ENCODE measurements around the gene CDIPT. TPM values are rescaled to one million over a fixed set of nuclear protein-coding genes. Genes with fewer than 3 reads are reported as not detected.

CDIPT gene
- total RNA-seq, 2 experiments from 2014 or later = 43.5 to 52.4 TPM

DNA sequence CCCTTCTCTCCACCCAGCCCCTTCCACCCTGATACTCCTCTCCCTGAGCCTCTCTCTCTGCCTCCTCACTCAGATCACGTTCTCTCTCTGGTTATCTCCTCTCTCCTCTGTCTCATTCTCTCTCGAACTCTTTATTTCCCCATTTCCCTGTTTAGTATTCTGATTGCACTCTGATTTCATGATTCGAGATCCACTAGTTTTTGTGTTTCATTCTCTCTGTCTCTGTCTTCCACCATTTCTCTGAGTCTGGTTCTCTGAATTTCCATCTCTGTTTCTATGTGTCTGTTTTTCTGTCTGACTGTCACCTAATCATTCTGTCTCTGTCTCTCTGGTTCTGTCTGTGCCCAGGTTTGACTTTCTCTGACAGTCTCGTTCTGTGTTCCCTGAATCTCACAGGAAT, 34.3 kb upstream of the CDIPT start:
- H3K4me2 ChIP-seq (ENCODE audit: low read length) = no peak overlapping the region
- ChIA-PET CTCF (ENCODE audit: unreplicated experiment) (no interaction called here), POLR2A (no interaction called here)

DNA sequence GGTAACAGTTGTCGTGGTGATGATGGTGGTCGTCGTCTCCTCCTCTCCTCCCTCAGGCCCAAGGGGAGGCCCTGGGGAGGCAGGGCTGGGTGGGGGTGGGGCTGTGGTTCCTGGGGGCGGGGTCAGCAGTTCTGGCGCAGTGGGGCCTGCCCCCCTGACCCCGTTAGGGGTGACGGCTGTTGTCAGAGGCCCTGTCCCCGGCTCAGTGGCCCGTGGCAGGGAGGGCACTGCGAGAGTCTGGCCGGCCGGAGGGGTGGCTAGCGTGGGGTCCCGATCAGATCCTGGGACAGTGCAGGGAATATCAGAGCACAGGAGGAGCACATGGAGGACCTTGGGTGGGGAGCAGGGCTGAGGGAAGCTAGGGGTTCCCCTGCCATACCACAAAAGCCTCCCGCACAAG, 33.8 kb upstream of the CDIPT start:
- no peak for DNase-seq (ENCODE audit: low spot score)

More for the DNA sequence above, 34.3 kb upstream of the CDIPT start:
- TF ChIP-seq, protein P1, sequence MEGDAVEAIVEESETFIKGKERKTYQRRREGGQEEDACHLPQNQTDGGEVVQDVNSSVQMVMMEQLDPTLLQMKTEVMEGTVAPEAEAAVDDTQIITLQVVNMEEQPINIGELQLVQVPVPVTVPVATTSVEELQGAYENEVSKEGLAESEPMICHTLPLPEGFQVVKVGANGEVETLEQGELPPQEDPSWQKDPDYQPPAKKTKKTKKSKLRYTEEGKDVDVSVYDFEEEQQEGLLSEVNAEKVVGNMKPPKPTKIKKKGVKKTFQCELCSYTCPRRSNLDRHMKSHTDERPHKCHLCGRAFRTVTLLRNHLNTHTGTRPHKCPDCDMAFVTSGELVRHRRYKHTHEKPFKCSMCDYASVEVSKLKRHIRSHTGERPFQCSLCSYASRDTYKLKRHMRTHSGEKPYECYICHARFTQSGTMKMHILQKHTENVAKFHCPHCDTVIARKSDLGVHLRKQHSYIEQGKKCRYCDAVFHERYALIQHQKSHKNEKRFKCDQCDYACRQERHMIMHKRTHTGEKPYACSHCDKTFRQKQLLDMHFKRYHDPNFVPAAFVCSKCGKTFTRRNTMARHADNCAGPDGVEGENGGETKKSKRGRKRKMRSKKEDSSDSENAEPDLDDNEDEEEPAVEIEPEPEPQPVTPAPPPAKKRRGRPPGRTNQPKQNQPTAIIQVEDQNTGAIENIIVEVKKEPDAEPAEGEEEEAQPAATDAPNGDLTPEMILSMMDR (conservative IDR thresholded peaks at IDR 0.05; ENCODE audit: low read length) = no peak
- no peak for TF ChIP-seq EZH2phosphoT487 (IDR thresholded peaks at IDR 0.05; ENCODE audit: borderline replicate concordance, low read depth, low read length)
- no peaks in the 10 kb centered on the region for H3K79me2 ChIP-seq (ENCODE audit: insufficient read depth, low read depth, low read length)
- no TSS peak for BruUV-seq (replicated peaks)
- no peaks in the 10 kb centered on the region for H3K36me3 ChIP-seq (ENCODE audit: insufficient read depth, low read length)
- H3K4me3 ChIP-seq (ENCODE audit: low read depth, low read length, poor library complexity, severe bottlenecking) = no peak overlapping the region
- H3K27ac ChIP-seq (ENCODE audit: low read depth, low read length, poor library complexity, severe bottlenecking) = no peak overlapping the region
- no peaks in the 10 kb centered on the region for H4K20me1 ChIP-seq (ENCODE audit: insufficient read depth, low read length)
- H2AFZ ChIP-seq (ENCODE audit: low read length) = no peak overlapping the region
- DNase-seq (ENCODE audit: low spot score) = no peak
- H3K9me2 ChIP-seq (ENCODE audit: insufficient read depth, low read length) = no peaks in the 10 kb centered on the region
- no peaks in the 10 kb centered on the region for H3K4me1 ChIP-seq (ENCODE audit: insufficient read depth, low read length, poor library complexity, severe bottlenecking)
- intact Hi-C loops (cut with micrococcal nuclease; ENCODE audit: unreplicated experiment) = no loop called here
- H3K9me3 ChIP-seq (ENCODE audit: low read length) = no peaks in the 10 kb centered on the region

DNA sequence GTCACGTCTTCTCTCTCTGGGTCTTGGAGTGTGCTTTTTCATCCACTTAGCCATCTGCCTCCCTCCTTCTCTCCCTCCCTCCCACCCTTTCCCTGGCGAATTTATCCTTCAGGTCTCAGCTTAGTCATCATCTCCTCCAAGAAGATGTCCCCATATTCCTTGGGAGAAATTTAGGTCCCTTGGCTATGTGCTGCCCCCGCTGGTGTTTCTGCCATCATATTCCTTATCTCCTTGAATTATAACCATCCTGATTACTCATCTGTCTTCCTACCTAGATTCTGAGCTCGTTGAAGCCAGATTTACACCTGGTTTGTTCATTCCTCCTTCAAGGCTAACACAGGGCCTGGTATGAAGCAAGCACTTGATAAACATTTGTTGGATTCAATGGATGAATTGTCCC, 31.3 kb upstream of the CDIPT start:
- CTCF ChIA-PET (ENCODE audit: unreplicated experiment) = no interaction called here
- no peak for TF ChIP-seq EZH2phosphoT487 (IDR thresholded peaks at IDR 0.05; ENCODE audit: borderline replicate concordance, low read depth, low read length)
- intact Hi-C loops (cut with micrococcal nuclease; ENCODE audit: unreplicated experiment) = no loop called here
- H3K79me2 ChIP-seq (ENCODE audit: insufficient read depth, low read depth, low read length) = no peaks in the 10 kb centered on the region
- H3K4me2 ChIP-seq (ENCODE audit: low read length) = no peak overlapping the region
- no peaks in the 10 kb centered on the region for H3K4me1 ChIP-seq (ENCODE audit: insufficient read depth, low read length, poor library complexity, severe bottlenecking)
- no peak overlapping the region for H3K27ac ChIP-seq (ENCODE audit: low read depth, low read length, poor library complexity, severe bottlenecking)
- H2AFZ ChIP-seq (ENCODE audit: low read length) = no peak overlapping the region
- no peak for DNase-seq (ENCODE audit: low spot score)
- H3K9me2 ChIP-seq (ENCODE audit: insufficient read depth, low read length) = no peaks in the 10 kb centered on the region
- H3K9me3 ChIP-seq (ENCODE audit: low read length) = no peaks in the 10 kb centered on the region
- POLR2A ChIA-PET = interaction anchor here (0.6 kb wide), 1 partner anchor 78 kb away, joined by 5 read pairs; no protein-coding TSS in a partner anchor
- BruUV-seq (replicated peaks) = no TSS peak
- no peaks in the 10 kb centered on the region for H3K36me3 ChIP-seq (ENCODE audit: insufficient read depth, low read length)
- no peaks in the 10 kb centered on the region for H4K20me1 ChIP-seq (ENCODE audit: insufficient read depth, low read length)
- no peak overlapping the region for H3K4me3 ChIP-seq (ENCODE audit: low read depth, low read length, poor library complexity, severe bottlenecking)

More for the DNA sequence above, 33.8 kb upstream of the CDIPT start:
- Histone ChIP-seq H3K4me3 (ENCODE audit: low read depth, low read length, poor library complexity, severe bottlenecking) (no peak overlapping the region), H2AFZ (ENCODE audit: low read length) (no peak overlapping the region), H3K27ac (ENCODE audit: low read depth, low read length, poor library complexity, severe bottlenecking) (no peak overlapping the region), H3K9me2 (ENCODE audit: insufficient read depth, low read length) (no peaks in the 10 kb centered on the region), H3K79me2 (ENCODE audit: insufficient read depth, low read depth, low read length) (no peaks in the 10 kb centered on the region), H3K36me3 (ENCODE audit: insufficient read depth, low read length) (no peaks in the 10 kb centered on the region), H3K4me2 (ENCODE audit: low read length) (no peak overlapping the region), H4K20me1 (ENCODE audit: insufficient read depth, low read length) (no peaks in the 10 kb centered on the region), H3K9me3 (ENCODE audit: low read length) (no peaks in the 10 kb centered on the region), H3K4me1 (ENCODE audit: insufficient read depth, low read length, poor library complexity, severe bottlenecking) (no peaks in the 10 kb centered on the region)
- ChIA-PET CTCF (ENCODE audit: unreplicated experiment) (no interaction called here), POLR2A (no interaction called here)
- BruUV-seq (replicated peaks) = no TSS peak
- TF ChIP-seq EZH2phosphoT487 (IDR thresholded peaks at IDR 0.05; ENCODE audit: borderline replicate concordance, low read depth, low read length) = no peak
- TF ChIP-seq, protein P1 (conservative IDR thresholded peaks at IDR 0.05; ENCODE audit: low read length) = no peak
- intact Hi-C loops (cut with micrococcal nuclease; ENCODE audit: unreplicated experiment) = no loop called here
